Adrenal gland (tissue), 5 donors: Measurements from ENCODE around the gene ARAP1.

Experiments used
- POLR2A ChIP-seq, 2 donors: fragments of 450-650 bp; IDR thresholded peaks; one replicate each; pipeline ENCODE4 v1.6.1; 2017; ENCODE audit warnings: antibody characterized with exemption in 2 of 2, mild to moderate bottlenecking in 2 of 2, moderate library complexity in 1 of 2
- TF ChIP-seq, protein P1 (sequence below), 6 experiments: fragments of 450-650 bp in 4 of 6; fragments of 200-600 bp in 2 of 6; sonication (generic) in 1 of 6; IDR thresholded peaks; 1 replicate in 5 of 6; 2 replicates in 1 of 6; pipeline versions ENCODE4 v1.5.1 to v1.8.0; 2016 to 2021; ENCODE audit warnings: antibody characterized with exemption in 6 of 6, mild to moderate bottlenecking in 2 of 6, moderate library complexity in 1 of 6
- donor health status: DM: no; HTN: no; CAD: no.

GRCh38 chr11:72707032-72707431 is 45.2 kb downstream of the ARAP1 start:
- TF ChIP-seq, protein P1, sequence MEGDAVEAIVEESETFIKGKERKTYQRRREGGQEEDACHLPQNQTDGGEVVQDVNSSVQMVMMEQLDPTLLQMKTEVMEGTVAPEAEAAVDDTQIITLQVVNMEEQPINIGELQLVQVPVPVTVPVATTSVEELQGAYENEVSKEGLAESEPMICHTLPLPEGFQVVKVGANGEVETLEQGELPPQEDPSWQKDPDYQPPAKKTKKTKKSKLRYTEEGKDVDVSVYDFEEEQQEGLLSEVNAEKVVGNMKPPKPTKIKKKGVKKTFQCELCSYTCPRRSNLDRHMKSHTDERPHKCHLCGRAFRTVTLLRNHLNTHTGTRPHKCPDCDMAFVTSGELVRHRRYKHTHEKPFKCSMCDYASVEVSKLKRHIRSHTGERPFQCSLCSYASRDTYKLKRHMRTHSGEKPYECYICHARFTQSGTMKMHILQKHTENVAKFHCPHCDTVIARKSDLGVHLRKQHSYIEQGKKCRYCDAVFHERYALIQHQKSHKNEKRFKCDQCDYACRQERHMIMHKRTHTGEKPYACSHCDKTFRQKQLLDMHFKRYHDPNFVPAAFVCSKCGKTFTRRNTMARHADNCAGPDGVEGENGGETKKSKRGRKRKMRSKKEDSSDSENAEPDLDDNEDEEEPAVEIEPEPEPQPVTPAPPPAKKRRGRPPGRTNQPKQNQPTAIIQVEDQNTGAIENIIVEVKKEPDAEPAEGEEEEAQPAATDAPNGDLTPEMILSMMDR (IDR thresholded peaks at IDR 0.05), result no peak
- TF ChIP-seq POLR2A (IDR thresholded peaks at IDR 0.05), result no peak
